ENCODE data around the gene ME3.
"Not testable (repeated sequence)": the region's sequence is repeated elsewhere in the genome, so short reads cannot be mapped to it uniquely, and the experiment has no call there.

The ME3 gene

DNA sequence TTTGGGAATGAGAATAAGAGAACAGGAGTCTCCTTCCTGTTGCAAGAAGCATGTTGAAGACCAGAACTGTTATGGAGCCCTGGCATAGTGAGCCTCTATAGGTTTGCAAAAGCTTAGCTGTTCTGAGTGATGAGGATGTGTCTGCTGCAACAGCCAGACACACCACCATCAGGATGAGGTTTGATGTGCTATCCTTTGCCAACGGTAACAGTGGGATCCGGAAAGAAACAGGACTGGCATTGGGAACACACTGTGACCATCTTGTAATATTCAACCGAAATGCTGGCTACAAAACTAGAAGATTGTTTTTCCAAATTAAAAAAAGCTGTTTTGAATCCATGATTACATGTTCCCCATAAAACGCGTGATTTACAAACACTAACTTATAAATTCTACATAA, 117.0 kb downstream of the ME3 start:
- in situ Hi-C loops (cut with HindIII; ENCODE audit: low sequenced_read_pairs): no loop called here
- TF ChIP-seq, protein P1, sequence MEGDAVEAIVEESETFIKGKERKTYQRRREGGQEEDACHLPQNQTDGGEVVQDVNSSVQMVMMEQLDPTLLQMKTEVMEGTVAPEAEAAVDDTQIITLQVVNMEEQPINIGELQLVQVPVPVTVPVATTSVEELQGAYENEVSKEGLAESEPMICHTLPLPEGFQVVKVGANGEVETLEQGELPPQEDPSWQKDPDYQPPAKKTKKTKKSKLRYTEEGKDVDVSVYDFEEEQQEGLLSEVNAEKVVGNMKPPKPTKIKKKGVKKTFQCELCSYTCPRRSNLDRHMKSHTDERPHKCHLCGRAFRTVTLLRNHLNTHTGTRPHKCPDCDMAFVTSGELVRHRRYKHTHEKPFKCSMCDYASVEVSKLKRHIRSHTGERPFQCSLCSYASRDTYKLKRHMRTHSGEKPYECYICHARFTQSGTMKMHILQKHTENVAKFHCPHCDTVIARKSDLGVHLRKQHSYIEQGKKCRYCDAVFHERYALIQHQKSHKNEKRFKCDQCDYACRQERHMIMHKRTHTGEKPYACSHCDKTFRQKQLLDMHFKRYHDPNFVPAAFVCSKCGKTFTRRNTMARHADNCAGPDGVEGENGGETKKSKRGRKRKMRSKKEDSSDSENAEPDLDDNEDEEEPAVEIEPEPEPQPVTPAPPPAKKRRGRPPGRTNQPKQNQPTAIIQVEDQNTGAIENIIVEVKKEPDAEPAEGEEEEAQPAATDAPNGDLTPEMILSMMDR (IDR thresholded peaks at IDR 0.05; ENCODE audit: low read depth, low read length, missing control alignments): no peak
- H3K4me3 ChIP-seq (ENCODE audit: low read depth, low read length): no peak overlapping the region
- no peak for DNase-seq (ENCODE audit: low read depth)

DNA sequence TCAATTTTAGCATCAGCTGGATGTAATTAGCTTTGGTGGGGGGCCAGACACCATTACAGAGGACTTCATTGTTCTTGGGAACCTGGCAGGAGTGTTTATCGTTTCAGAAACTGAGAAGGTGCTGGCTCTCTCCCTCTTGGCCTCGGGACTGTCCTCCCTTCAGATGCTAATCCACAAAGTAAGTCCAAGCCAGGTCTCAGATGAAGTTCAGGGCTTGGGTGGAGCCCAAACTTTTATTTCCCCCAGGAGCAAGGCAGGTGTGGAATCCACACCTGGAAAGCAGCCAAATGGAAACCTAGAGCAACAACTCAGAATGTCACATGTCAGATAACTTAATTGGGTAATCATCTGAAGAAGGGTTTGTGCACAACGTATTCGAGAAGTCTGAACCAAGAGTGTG, 119.2 kb downstream of the ME3 start:
- DNase-seq (ENCODE audit: low read depth): no peak
- no peak overlapping the region for H3K4me3 ChIP-seq (ENCODE audit: low read depth, low read length)
- TF ChIP-seq, protein P1 (IDR thresholded peaks at IDR 0.05; ENCODE audit: low read depth, low read length, missing control alignments): no peak
- in situ Hi-C loops (cut with HindIII; ENCODE audit: low sequenced_read_pairs): no loop called here

- H3K4me3 ChIP-seq (ENCODE audit: low read depth, low read length): no peak overlapping the region
- in situ Hi-C loops (cut with HindIII; ENCODE audit: low sequenced_read_pairs): no loop called here
- peak; percentile 89 for DNase-seq (ENCODE audit: low read depth)
- TF ChIP-seq, protein P1 (IDR thresholded peaks at IDR 0.05; ENCODE audit: low read depth, low read length, missing control alignments): no peak
These were observed 120.9 kb downstream of the ME3 start for GRCh38 chr11:86551288-86552092.

- no peak overlapping the region for H3K4me3 ChIP-seq (ENCODE audit: low read depth, low read length)
- TF ChIP-seq, protein P1 (IDR thresholded peaks at IDR 0.05; ENCODE audit: low read depth, low read length, missing control alignments): no peak
- in situ Hi-C loops (cut with HindIII; ENCODE audit: low sequenced_read_pairs): no loop called here
- DNase-seq (ENCODE audit: low read depth): no peak
These were observed 121.7 kb downstream of the ME3 start for GRCh38 chr11:86550757-86551156.

DNA sequence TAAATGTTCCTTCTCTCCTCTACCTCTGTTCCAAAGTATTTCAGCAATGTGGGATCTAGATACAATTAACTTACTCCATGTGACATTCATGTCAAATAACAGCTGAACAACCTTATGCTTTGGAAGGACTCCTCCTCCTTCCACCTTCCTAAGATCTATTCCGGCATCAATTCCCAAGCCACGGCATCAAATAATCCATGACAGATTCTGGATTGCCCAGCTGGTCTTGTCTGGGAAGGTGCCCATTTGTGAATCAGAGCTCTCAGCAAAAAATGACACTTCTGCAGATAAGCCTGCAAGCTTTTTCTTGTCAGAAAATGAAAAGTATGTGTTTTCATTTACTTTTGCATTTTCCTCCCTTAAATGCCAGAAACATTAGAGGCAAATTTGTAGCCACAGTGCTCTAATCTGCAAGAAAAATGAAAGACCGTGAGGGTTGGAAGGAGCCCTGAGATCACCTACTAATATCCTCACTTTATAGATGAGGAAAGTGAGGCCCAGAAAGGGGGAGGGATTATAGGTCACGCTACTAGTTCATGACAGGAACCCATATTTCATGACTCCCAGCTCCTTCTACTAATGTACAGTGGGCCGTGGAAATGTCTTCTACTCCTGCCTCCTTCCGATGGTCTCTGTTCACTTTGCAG, 124.0 kb downstream of the ME3 start:
- in situ Hi-C loops (cut with HindIII; ENCODE audit: low sequenced_read_pairs): no loop called here
- no peak overlapping the region for H3K4me3 ChIP-seq (ENCODE audit: low read depth, low read length)
- DNase-seq (ENCODE audit: low read depth): no peak
- TF ChIP-seq, protein P1 (IDR thresholded peaks at IDR 0.05; ENCODE audit: low read depth, low read length, missing control alignments): no peak

GRCh38 chr11:86547727-86548126, 124.7 kb downstream of the ME3 start:
- TF ChIP-seq, protein P1 (IDR thresholded peaks at IDR 0.05; ENCODE audit: low read depth, low read length, missing control alignments): no peak
- in situ Hi-C loops (cut with HindIII; ENCODE audit: low sequenced_read_pairs): no loop called here
- no peak overlapping the region for H3K4me3 ChIP-seq (ENCODE audit: low read depth, low read length)
- no peak for DNase-seq (ENCODE audit: low read depth)

DNA sequence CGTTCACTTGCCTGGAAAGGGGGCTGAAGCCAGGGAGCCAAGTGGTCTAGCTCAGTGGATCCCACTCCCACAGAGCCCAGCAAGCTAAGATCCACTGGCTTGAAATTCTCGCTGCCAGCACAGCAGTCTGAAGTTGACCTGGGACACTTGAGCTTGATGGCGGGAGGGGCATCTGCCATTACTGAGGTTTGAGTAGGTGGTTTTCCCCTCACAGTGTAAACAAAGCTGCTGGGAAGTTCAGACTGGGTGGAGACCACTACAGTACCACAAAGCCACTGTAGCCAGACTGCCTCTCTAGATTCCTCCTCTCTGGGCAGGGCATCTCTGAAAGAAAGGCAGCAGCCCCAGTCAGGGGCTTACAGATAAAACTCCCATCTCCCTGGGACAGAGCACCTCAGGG, 131.1 kb downstream of the ME3 start:
- DNase-seq (ENCODE audit: low read depth); in situ Hi-C loops (cut with HindIII; ENCODE audit: low sequenced_read_pairs): not testable (repeated sequence)

More for the DNA sequence above, 131.1 kb downstream of the ME3 start:
- not testable (repeated sequence) for H3K4me3 ChIP-seq (ENCODE audit: low read depth, low read length)

Data from astrocyte of the cerebellum (primary cell).